Breast epithelium (tissue), 3 donors: ENCODE measurements around the gene PKDCC.
"Not testable (repeated sequence)": the region's sequence is repeated elsewhere in the genome, so short reads cannot be mapped to it uniquely, and the experiment has no call there.

Source experiments
- POLR2AphosphoS5 ChIP-seq, 3 donors: sonication (generic); formaldehyde crosslinking; IDR thresholded peaks; one replicate each; pipeline ENCODE4 v1.6.1; 2017; ENCODE audit warnings: antibody characterized with exemption in 3 of 3
- TF ChIP-seq, protein P1 (sequence below), 3 donors: fragments of 450-650 bp; IDR thresholded peaks; one replicate each; pipeline ENCODE4 v1.5.1; 2016 to 2017; ENCODE audit warnings: antibody characterized with exemption in 3 of 3, mild to moderate bottlenecking in 3 of 3, moderate library complexity in 3 of 3

DNA sequence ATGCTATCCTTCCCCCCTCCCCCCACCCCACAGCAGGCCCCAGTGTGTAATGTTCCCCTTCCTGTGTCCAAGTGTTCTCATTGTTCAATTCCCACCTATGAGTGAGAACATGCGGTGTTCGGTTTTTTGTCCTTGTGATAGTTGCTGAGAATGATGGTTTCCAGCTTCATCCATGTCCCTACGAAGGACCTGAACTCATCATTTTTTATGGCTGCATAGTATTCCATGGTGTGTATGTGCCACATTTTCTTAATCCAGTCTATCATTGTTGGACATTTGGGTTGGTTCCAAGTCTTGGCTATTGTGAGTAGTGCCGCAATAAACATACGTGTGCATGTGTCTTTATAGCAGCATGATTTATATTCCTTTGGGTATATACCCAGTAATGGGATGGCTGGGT, 17.9 kb downstream of the PKDCC start:
- TF ChIP-seq, protein P1, sequence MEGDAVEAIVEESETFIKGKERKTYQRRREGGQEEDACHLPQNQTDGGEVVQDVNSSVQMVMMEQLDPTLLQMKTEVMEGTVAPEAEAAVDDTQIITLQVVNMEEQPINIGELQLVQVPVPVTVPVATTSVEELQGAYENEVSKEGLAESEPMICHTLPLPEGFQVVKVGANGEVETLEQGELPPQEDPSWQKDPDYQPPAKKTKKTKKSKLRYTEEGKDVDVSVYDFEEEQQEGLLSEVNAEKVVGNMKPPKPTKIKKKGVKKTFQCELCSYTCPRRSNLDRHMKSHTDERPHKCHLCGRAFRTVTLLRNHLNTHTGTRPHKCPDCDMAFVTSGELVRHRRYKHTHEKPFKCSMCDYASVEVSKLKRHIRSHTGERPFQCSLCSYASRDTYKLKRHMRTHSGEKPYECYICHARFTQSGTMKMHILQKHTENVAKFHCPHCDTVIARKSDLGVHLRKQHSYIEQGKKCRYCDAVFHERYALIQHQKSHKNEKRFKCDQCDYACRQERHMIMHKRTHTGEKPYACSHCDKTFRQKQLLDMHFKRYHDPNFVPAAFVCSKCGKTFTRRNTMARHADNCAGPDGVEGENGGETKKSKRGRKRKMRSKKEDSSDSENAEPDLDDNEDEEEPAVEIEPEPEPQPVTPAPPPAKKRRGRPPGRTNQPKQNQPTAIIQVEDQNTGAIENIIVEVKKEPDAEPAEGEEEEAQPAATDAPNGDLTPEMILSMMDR (IDR thresholded peaks at IDR 0.05) = not testable (repeated sequence)
- not testable (repeated sequence) for TF ChIP-seq POLR2AphosphoS5 (IDR thresholded peaks at IDR 0.05)
